Skeletal muscle satellite cell (primary cell): ENCODE results near the gene STXBP5.

ENCODE experiments used
- H3K27me3 ChIP-seq: 2 replicates; pipeline ENCODE4 v1.7.0; 2013; ENCODE audit warnings: low read length; ENCODE audit not compliant: control insufficient read depth, insufficient read depth
- H3K36me3 ChIP-seq: 2 replicates; pipeline ENCODE4 v1.7.0; 2013; ENCODE audit warnings: mild to moderate bottlenecking, control low read depth, low read length; ENCODE audit not compliant: insufficient read depth
- H3K4me1 ChIP-seq: 2 replicates; pipeline ENCODE4 v1.7.0; 2013; ENCODE audit warnings: low read length; ENCODE audit not compliant: control insufficient read depth, insufficient read depth
- H3K4me2 ChIP-seq: 2 replicates; pipeline ENCODE4 v1.7.0; 2013; ENCODE audit warnings: mild to moderate bottlenecking, low read length
- H3K4me3 ChIP-seq: 2 replicates; pipeline ENCODE4 v1.7.0; 2013; ENCODE audit warnings: low read length
- H3K9ac ChIP-seq: 2 replicates; pipeline ENCODE4 v1.7.0; 2013; ENCODE audit warnings: mild to moderate bottlenecking, low read depth, low read length, moderate library complexity
- H3K9me3 ChIP-seq: replicated peaks from 2 replicates; pipeline ENCODE4 v1.7.0; 2013; ENCODE audit warnings: mild to moderate bottlenecking, control low read depth, low read length

STXBP5 gene

GRCh38 chr6:147180926-147181325 lies 23.3 kb upstream of the STXBP5 start:
- Histone ChIP-seq H3K9ac (no peak overlapping the region), H3K27me3 (no peaks in the 10 kb centered on the region), H3K9me3 (no peaks in the 10 kb centered on the region), H3K4me3 (no peak overlapping the region), H3K4me2 (no peak overlapping the region), H3K4me1 (peaks cover 13% of the 10 kb centered on the region), H3K36me3 (no peaks in the 10 kb centered on the region)

GRCh38 chr6:147184379-147184778 lies 19.8 kb upstream of the STXBP5 start:
- H3K27me3 ChIP-seq, result no peaks in the 10 kb centered on the region
- H3K9ac ChIP-seq, result no peak overlapping the region
- no peak overlapping the region for H3K4me2 ChIP-seq
- no peaks in the 10 kb centered on the region for H3K9me3 ChIP-seq
- no peaks in the 10 kb centered on the region for H3K4me1 ChIP-seq
- H3K4me3 ChIP-seq, result no peak overlapping the region
- H3K36me3 ChIP-seq, result no peaks in the 10 kb centered on the region

DNA sequence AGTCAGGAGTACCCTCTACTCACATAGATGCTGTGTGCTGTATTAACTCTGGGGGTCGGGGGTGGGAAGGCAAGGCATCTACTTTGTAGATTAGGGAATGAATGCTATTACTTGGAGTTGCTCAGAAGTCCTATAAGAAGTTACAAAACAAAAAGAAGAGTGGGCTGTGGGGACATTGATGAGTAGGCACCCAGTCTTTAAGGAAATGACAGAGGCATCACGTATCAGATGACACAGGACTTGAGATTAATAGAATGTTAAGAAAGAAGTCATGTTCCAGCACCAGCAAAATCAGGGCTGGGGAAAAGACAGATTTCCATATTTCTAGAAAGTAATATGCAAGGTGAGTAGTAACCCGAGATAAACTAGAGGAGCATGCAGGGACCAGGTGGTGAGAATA lies 19.0 kb upstream of the STXBP5 start:
- Histone ChIP-seq H3K4me3 (no peak overlapping the region), H3K9ac (no peak overlapping the region), H3K9me3 (no peaks in the 10 kb centered on the region), H3K36me3 (no peaks in the 10 kb centered on the region), H3K4me1 (no peaks in the 10 kb centered on the region), H3K4me2 (no peak overlapping the region), H3K27me3 (no peaks in the 10 kb centered on the region)

DNA sequence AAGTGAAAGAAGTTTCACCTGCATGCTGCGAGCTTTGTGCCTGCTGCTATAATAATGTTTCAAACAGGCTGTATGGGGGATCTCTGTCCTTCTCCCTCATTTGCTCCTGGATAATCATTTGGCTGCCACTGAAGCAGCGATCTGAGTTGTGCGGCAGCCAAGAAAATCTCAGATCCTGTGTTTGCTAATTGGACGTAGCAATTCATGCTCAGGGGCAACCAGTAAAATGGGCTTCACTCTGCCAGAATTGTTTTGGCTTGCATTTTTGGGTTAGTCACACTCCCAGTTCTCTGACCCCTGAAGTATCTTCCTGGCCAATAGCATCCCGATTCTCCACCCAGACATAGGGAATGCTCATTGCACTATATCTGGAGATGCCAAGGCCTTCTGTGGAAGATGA lies 13.7 kb upstream of the STXBP5 start:
- Histone ChIP-seq H3K27me3 (no peaks in the 10 kb centered on the region), H3K9ac (no peak overlapping the region), H3K4me3 (no peak overlapping the region), H3K9me3 (no peaks in the 10 kb centered on the region), H3K36me3 (no peaks in the 10 kb centered on the region), H3K4me2 (peak overlapping the region; percentile 49), H3K4me1 (peaks cover 22% of the 10 kb centered on the region)

- peaks cover 32% of the 10 kb centered on the region for H3K4me1 ChIP-seq
- no peaks in the 10 kb centered on the region for H3K27me3 ChIP-seq
- H3K9ac ChIP-seq, result no peak overlapping the region
- H3K4me2 ChIP-seq, result no peak overlapping the region
- no peaks in the 10 kb centered on the region for H3K9me3 ChIP-seq
- H3K4me3 ChIP-seq, result no peak overlapping the region
- H3K36me3 ChIP-seq, result no peaks in the 10 kb centered on the region
Observed at GRCh38 chr6:147192278-147192911, 11.8 kb upstream of the STXBP5 start.

- H3K9me3 ChIP-seq, result no peaks in the 10 kb centered on the region
- peak overlapping the region; percentile 33 for H3K9ac ChIP-seq
- no peaks in the 10 kb centered on the region for H3K36me3 ChIP-seq
Observed at GRCh38 chr6:147194652-147195411, 9.4 kb upstream of the STXBP5 start.

GRCh38 chr6:147195510-147195909 lies 8.7 kb upstream of the STXBP5 start:
- no peaks in the 10 kb centered on the region for H3K9me3 ChIP-seq
- no peaks in the 10 kb centered on the region for H3K27me3 ChIP-seq
- peaks cover 31% of the 10 kb centered on the region for H3K4me1 ChIP-seq
- peak overlapping the region; percentile 37 for H3K4me2 ChIP-seq
- no peak overlapping the region for H3K4me3 ChIP-seq
- H3K36me3 ChIP-seq, result no peaks in the 10 kb centered on the region
- peak overlapping the region; percentile 25 for H3K9ac ChIP-seq

More at GRCh38 chr6:147194652-147195411, 9.4 kb upstream of the STXBP5 start:
- Histone ChIP-seq H3K27me3 (no peaks in the 10 kb centered on the region), H3K4me1 (peaks cover 33% of the 10 kb centered on the region), H3K4me3 (no peak overlapping the region), H3K4me2 (peak overlapping the region; percentile 37)

DNA sequence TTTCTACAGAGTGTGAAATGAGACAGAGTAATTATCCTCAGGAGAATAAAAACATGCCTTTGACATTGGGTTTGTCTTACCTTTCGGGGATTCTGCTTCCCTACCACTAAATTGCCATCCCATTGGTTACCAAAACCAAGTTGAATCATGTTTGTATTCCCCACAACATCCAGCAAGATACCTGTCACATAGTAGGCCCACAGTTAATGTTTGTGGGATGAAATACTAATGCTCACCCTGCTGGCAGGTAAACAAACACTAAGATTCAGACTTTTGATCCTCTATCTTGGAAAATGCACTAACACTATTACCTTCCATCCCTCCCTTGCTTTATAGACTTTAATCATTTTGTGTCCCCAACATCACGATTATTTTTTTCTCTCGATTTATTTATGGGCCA lies 8.2 kb upstream of the STXBP5 start:
- Histone ChIP-seq H3K4me3 (no peak overlapping the region), H3K9ac (no peak overlapping the region), H3K4me2 (no peak overlapping the region), H3K36me3 (no peaks in the 10 kb centered on the region), H3K27me3 (no peaks in the 10 kb centered on the region), H3K4me1 (peaks cover 27% of the 10 kb centered on the region), H3K9me3 (no peaks in the 10 kb centered on the region)

DNA sequence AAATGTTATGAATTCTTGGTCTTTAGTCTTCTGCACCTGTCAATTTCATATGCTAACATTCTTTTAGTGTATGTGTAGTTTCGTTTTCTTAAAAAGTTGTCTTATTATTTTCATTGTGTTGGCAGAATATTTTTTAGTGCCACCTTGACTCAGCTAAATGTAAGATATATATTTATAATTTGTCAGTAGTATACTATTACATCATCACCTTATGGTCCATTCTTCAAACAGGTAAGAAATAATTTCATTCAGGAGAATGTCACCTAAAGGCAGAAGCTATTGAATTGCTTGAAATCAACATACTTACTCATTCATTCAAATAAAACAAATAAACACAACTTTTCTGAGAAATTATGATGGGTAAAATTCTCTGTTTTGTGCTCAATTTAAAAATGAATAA lies 3.5 kb upstream of the STXBP5 start:
- Histone ChIP-seq H3K9ac (no peak overlapping the region), H3K27me3 (no peaks in the 10 kb centered on the region), H3K4me3 (no peak overlapping the region), H3K4me1 (peaks cover 12% of the 10 kb centered on the region), H3K36me3 (peaks cover 8% of the 10 kb centered on the region), H3K4me2 (no peak overlapping the region), H3K9me3 (no peaks in the 10 kb centered on the region)

- Histone ChIP-seq H3K9me3 (no peaks in the 10 kb centered on the region), H3K36me3 (peaks cover 8% of the 10 kb centered on the region), H3K27me3 (no peaks in the 10 kb centered on the region), H3K4me2 (peak overlapping the region; percentile 84), H3K4me1 (peaks cover 8% of the 10 kb centered on the region), H3K4me3 (peak overlapping the region; percentile 76), H3K9ac (peak overlapping the region; percentile 99)
Observed at GRCh38 chr6:147201885-147202515, 2.2 kb upstream of the STXBP5 start.

DNA sequence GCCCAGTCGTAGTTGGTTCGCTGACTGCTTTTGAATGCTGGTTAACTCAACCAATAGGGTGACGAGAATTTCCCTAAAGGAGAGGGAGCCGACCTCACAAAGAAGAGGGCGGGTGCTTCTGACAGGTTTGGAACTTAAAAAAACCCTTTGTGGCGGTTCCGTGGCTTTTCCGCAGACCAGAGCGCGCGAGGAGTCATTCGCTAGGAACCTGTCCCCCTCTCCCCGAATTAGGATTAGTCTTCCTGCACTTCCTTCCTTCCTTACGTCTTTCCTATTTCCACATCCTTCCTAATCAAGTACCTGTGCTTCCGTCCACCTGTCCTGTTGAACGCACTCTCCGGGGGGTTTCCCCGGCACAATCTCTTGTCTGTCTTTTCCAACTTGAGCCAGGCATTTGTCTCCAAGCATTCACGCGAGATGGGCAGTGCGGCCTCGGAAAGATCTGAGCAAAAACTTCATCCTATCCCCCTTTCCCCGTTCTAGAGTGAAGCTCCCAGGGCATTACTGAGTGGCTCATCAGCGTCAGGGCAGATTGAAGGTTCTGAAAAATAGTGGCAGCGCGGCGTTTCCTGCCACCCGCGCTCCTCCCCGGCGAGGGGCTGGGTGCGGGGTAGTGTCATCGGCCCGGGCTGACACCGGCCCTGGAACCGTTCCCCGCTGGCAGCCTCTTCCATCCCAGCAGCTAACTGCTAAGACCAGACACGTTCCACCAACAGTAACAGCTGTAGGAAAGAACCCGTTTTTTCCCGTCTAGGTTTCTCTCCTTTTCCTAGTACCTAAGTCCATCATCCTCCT lies 1.5 kb upstream of the STXBP5 start:
- Histone ChIP-seq H3K27me3 (no peaks in the 10 kb centered on the region), H3K4me2 (peak overlapping the region; percentile 84), H3K9ac (peak overlapping the region; percentile 99), H3K36me3 (peaks cover 11% of the 10 kb centered on the region), H3K4me1 (peaks cover 6% of the 10 kb centered on the region), H3K9me3 (no peaks in the 10 kb centered on the region), H3K4me3 (peak overlapping the region; percentile 76)
